Epithelial cell of proximal tubule (primary cell): ENCODE results near the gene ZNF213. TPM values are rescaled to one million over a fixed set of nuclear protein-coding genes. Genes with fewer than 3 reads are reported as not detected.

Source experiments
- DNase-seq: peaks from one replicate; pipeline ENCODE4 v3.0.0-alpha.2; 2011; ENCODE audit warnings: low read depth
- H3K4me3 ChIP-seq: 2 replicates; pipeline ENCODE4 v1.5.1; 2011; ENCODE audit warnings: low read depth, mild to moderate bottlenecking, low read length
- total RNA-seq: library from RNA; depleted of rRNA; stranded (reverse); fragments of >200 nt; gene quantifications from 2 replicates; pipeline ENCODE4 v1.2.3, GENCODE V29; 2015
- TF ChIP-seq, protein P1 (sequence below): conservative IDR thresholded peaks from 2 replicates; pipeline ENCODE4 v1.5.1; 2012; ENCODE audit warnings: low read depth, mild to moderate bottlenecking, low read length

Gene ZNF213
- total RNA-seq, 1 donor from 2014 or later: 2.4 TPM

DNA sequence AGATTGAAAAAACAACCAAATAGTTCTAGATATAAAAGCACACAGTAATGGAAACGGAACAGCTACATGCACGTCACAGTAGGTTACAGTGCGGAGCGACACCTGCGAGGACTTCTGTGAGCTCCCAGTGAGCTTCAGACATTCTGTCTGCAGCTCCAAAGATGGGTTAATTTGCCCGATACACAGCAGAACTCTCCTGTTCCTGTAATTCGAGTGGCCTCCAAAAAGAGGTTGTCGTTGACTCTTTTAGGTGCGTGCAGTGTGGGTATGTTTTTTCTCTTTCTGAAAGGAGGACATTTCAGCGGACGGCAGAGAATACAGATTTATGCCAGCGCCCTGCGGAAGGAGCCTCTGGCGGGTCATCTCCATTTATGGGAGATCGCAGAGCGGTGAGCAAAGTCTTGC lies 56.1 kb downstream of the ZNF213 start:
- DNase-seq: no peak
- H3K4me3 ChIP-seq: peak overlapping the region; percentile 45

More for the DNA sequence above, 56.1 kb downstream of the ZNF213 start:
- TF ChIP-seq, protein P1, sequence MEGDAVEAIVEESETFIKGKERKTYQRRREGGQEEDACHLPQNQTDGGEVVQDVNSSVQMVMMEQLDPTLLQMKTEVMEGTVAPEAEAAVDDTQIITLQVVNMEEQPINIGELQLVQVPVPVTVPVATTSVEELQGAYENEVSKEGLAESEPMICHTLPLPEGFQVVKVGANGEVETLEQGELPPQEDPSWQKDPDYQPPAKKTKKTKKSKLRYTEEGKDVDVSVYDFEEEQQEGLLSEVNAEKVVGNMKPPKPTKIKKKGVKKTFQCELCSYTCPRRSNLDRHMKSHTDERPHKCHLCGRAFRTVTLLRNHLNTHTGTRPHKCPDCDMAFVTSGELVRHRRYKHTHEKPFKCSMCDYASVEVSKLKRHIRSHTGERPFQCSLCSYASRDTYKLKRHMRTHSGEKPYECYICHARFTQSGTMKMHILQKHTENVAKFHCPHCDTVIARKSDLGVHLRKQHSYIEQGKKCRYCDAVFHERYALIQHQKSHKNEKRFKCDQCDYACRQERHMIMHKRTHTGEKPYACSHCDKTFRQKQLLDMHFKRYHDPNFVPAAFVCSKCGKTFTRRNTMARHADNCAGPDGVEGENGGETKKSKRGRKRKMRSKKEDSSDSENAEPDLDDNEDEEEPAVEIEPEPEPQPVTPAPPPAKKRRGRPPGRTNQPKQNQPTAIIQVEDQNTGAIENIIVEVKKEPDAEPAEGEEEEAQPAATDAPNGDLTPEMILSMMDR: no peak

Other genes with a start within 250 kb of the ZNF213 start
- gene FLYWCH1, start 223.1 kb upstream of the ZNF213 start, total RNA-seq: 28.0 and 47.1 TPM in 2 replicates
- gene KREMEN2, start 170.8 kb upstream of the ZNF213 start, total RNA-seq: 0.72 and 4.2 TPM in 2 replicates
- gene PAQR4, start 165.7 kb upstream of the ZNF213 start, total RNA-seq: 33.4 and 36.0 TPM in 2 replicates
- 107 and 120 TPM in 2 replicates for gene PKMYT1, start 154.6 kb upstream of the ZNF213 start, total RNA-seq
- gene CLDN9, start 122.1 kb upstream of the ZNF213 start, total RNA-seq: 0.29 and 3.5 TPM in 2 replicates
- gene CLDN6, start 116.8 kb upstream of the ZNF213 start, total RNA-seq: 255 and 813 TPM in 2 replicates
- 451 and 701 TPM in 2 replicates for gene TNFRSF12A, start 114.7 kb upstream of the ZNF213 start, total RNA-seq
- 14.3 and 39.0 TPM in 2 replicates for gene HCFC1R1, start 111.1 kb upstream of the ZNF213 start, total RNA-seq
- gene THOC6, start 111.0 kb upstream of the ZNF213 start, total RNA-seq: 19.0 and 24.2 TPM in 2 replicates
- 2.5 and 4.6 TPM in 2 replicates for gene BICDL2, start 98.1 kb upstream of the ZNF213 start, total RNA-seq
- under 0.01 and 0.52 TPM in 2 replicates for gene MMP25, start 88.5 kb upstream of the ZNF213 start, total RNA-seq
- 461 and 747 TPM in 2 replicates for gene IL32, start 69.4 kb upstream of the ZNF213 start, total RNA-seq
- not detected in 2 replicates for gene ZSCAN10, start 35.7 kb upstream of the ZNF213 start, total RNA-seq
- 15.8 and 22.1 TPM in 2 replicates for gene ZNF205, start 22.4 kb upstream of the ZNF213 start, total RNA-seq
- 0.52 TPM in 1 of 2 replicates, not detected in the other for gene OR1F1, start 53.2 kb downstream of the ZNF213 start, total RNA-seq
- gene ZNF200, start 100.1 kb downstream of the ZNF213 start, total RNA-seq: 6.1 and 6.3 TPM in 2 replicates
- gene MEFV, start 121.6 kb downstream of the ZNF213 start, total RNA-seq: not detected in 2 replicates
- 18.1 and 33.1 TPM in 2 replicates for gene ZNF263, start 148.5 kb downstream of the ZNF213 start, total RNA-seq
- gene TIGD7, start 170.4 kb downstream of the ZNF213 start, total RNA-seq: 1.8 and 1.9 TPM in 2 replicates
- 8.5 and 12.9 TPM in 2 replicates for gene ZNF75A, start 170.5 kb downstream of the ZNF213 start, total RNA-seq
- not detected in 2 replicates for gene OR2C1, start 220.9 kb downstream of the ZNF213 start, total RNA-seq